H1 (cell line): ENCODE measurements around the gene TC2N. TPM values are rescaled to one million over a fixed set of nuclear protein-coding genes. Genes with fewer than 3 reads are reported as not detected.

Source experiments
- CTCF ChIA-PET: fragments of 300-600 bp; sonication (Branson Sonifier 250); formaldehyde crosslinking; loops from one replicate; lab custom pipeline; 2021; ENCODE audit not compliant: partially characterized antibody; lab: Charles Lee
- POLR2A ChIA-PET: fragments of 300-600 bp; sonication (Branson Sonifier 250); formaldehyde crosslinking; loops from one replicate; lab custom pipeline; 2021; ENCODE audit warnings: inconsistent platforms; ENCODE audit not compliant: partially characterized antibody; lab: Charles Lee
- DNase-seq, 2 experiments: peaks; one replicate each; pipeline versions ENCODE4 v3.0.0 to v3.0.0-alpha.2; 2010 to 2022; ENCODE audit warnings: low spot score in 2 of 2, low read depth in 1 of 2, mixed read lengths in 1 of 2
- FAIRE-seq: peaks from 2 replicates; lab custom pipeline; 2011; peaks lifted over from hg19 to GRCh38; lab: Jason Lieb, UNC
- H2AFZ ChIP-seq: 2 replicates; pipeline ENCODE4 v1.8.1; 2012; ENCODE audit warnings: low read length, inconsistent platforms
- H2AK5ac ChIP-seq: 2 replicates; pipeline ENCODE4 v1.6.1; 2013; ENCODE audit warnings: low read depth, low read length
- H2BK120ac ChIP-seq: replicated peaks from 2 replicates; pipeline ENCODE3; 2013; ENCODE audit warnings: low read depth, low read length, inconsistent platforms
- H2BK12ac ChIP-seq: 2 replicates; pipeline ENCODE4 v1.6.1; 2013; ENCODE audit warnings: low read depth, low read length
- H2BK15ac ChIP-seq: 2 replicates; pipeline ENCODE4 v1.6.1; 2013; ENCODE audit warnings: low read length
- H2BK20ac ChIP-seq: 2 replicates; pipeline ENCODE4 v1.6.1; 2013; ENCODE audit warnings: low read length
- H2BK5ac ChIP-seq: 2 replicates; pipeline ENCODE4 v1.6.1; 2013; ENCODE audit warnings: low read depth, low read length
- H3K14ac ChIP-seq: 2 replicates; pipeline ENCODE4 v1.6.1; 2013; ENCODE audit warnings: inconsistent platforms; ENCODE audit not compliant: insufficient read length
- H3K18ac ChIP-seq: 2 replicates; pipeline ENCODE4 v1.6.1; 2013; ENCODE audit warnings: low read length; ENCODE audit errors: extremely low read depth
- H3K23ac ChIP-seq: 2 replicates; pipeline ENCODE4 v1.6.1; 2013; ENCODE audit warnings: inconsistent platforms; ENCODE audit not compliant: insufficient read length
- H3K23me2 ChIP-seq: 2 replicates; pipeline ENCODE4 v1.6.1; 2013; ENCODE audit warnings: low read depth, low read length
- H3K27ac ChIP-seq: 2 replicates; pipeline ENCODE4 v1.6.1; 2011; ENCODE audit warnings: low read depth, low read length, inconsistent platforms
- H3K27me3 ChIP-seq, 4 experiments: replicated peaks in 1 of 4; 1 replicate in 1 of 4; 2 replicates in 3 of 4; pipeline versions ENCODE4 v1.6.1 to v1.8.1; 2011 to 2013; ENCODE audit warnings: low read length in 3 of 4, mild to moderate bottlenecking in 3 of 4, inconsistent platforms in 2 of 4, mixed read lengths in 2 of 4, moderate library complexity in 1 of 4; ENCODE audit not compliant: control insufficient read depth in 3 of 4, insufficient read depth in 3 of 4; ENCODE audit errors: extremely low read depth in 1 of 4
- H3K36me3 ChIP-seq, 4 experiments: 2 replicates each; pipeline versions ENCODE4 v1.6.1 to v1.8.1; 2011 to 2013; ENCODE audit warnings: mild to moderate bottlenecking in 4 of 4, low read length in 3 of 4, moderate library complexity in 2 of 4, control low read depth in 1 of 4, inconsistent platforms in 1 of 4; ENCODE audit not compliant: insufficient read depth in 4 of 4, control insufficient read depth in 2 of 4
- H3K4ac ChIP-seq: replicated peaks from 2 replicates; pipeline ENCODE3; 2013; ENCODE audit warnings: low read length, low read depth, mixed read lengths, inconsistent platforms; ENCODE audit not compliant: insufficient read length
- H3K4me1 ChIP-seq, 4 experiments: replicated peaks in 1 of 4; 1 replicate in 1 of 4; 2 replicates in 3 of 4; pipeline versions ENCODE4 v1.6.1 to v1.8.1; 2011 to 2013; ENCODE audit warnings: low read length in 3 of 4, inconsistent platforms in 2 of 4, mixed read lengths in 1 of 4; ENCODE audit not compliant: insufficient read depth in 4 of 4, control insufficient read depth in 3 of 4
- H3K4me2 ChIP-seq, 2 experiments: 2 replicates each; pipeline versions ENCODE4 v1.6.1 to v1.8.1; 2011 to 2013; ENCODE audit warnings: low read depth in 2 of 2, low read length in 2 of 2, control low read depth in 1 of 2, inconsistent platforms in 1 of 2, mild to moderate bottlenecking in 1 of 2; ENCODE audit not compliant: insufficient read depth in 1 of 2
- H3K4me3 ChIP-seq, 4 experiments: fragments of 200-600, 300-600 bp in 1 of 4; sonication (generic), shearing (Covaris generic), sonication (Bioruptor Twin) in 1 of 4; 2 replicates each; pipeline versions ENCODE4 v1.5.1 to v1.8.1; 2011 to 2016; ENCODE audit warnings: low read length in 4 of 4, low read depth in 3 of 4, control low read depth in 2 of 4, inconsistent platforms in 2 of 4, mild to moderate bottlenecking in 2 of 4, mixed read lengths in 1 of 4, moderate library complexity in 1 of 4; ENCODE audit not compliant: insufficient read depth in 2 of 4; ENCODE audit errors: extremely low read depth in 1 of 4
- H3K56ac ChIP-seq: replicated peaks from 2 replicates; pipeline ENCODE3; 2013; ENCODE audit warnings: low read depth, mild to moderate bottlenecking, mixed read lengths, low read length, inconsistent platforms; ENCODE audit not compliant: insufficient read length
- H3K79me1 ChIP-seq: 2 replicates; pipeline ENCODE4 v1.6.1; 2013; ENCODE audit warnings: low read depth, low read length, control low read depth
- H3K79me2 ChIP-seq, 2 experiments: 2 replicates each; pipeline versions ENCODE4 v1.6.1 to v1.8.1; 2012 to 2013; ENCODE audit warnings: low read length in 2 of 2, mild to moderate bottlenecking in 2 of 2, inconsistent platforms in 1 of 2; ENCODE audit not compliant: insufficient read depth in 2 of 2, control insufficient read depth in 1 of 2
- H3K9ac ChIP-seq, 4 experiments: replicated peaks in 1 of 4; 1 replicate in 1 of 4; 2 replicates in 3 of 4; pipeline versions ENCODE4 v1.6.1 to v1.8.1; 2011 to 2013; ENCODE audit warnings: low read depth in 3 of 4, low read length in 3 of 4, control low read depth in 2 of 4, mild to moderate bottlenecking in 2 of 4, moderate library complexity in 2 of 4, inconsistent platforms in 1 of 4; ENCODE audit errors: extremely low read depth in 1 of 4
- H3K9me3 ChIP-seq, 2 experiments: 2 replicates each; pipeline versions ENCODE4 v1.6.1 to v1.8.1; 2012 to 2013; ENCODE audit warnings: mild to moderate bottlenecking in 2 of 2, moderate library complexity in 2 of 2, control low read depth in 1 of 2, inconsistent platforms in 1 of 2, low read depth in 1 of 2, low read length in 1 of 2, mixed read lengths in 1 of 2; ENCODE audit not compliant: insufficient read depth in 2 of 2
- H4K20me1 ChIP-seq, 2 experiments: replicated peaks in 1 of 2; 2 replicates each; pipeline versions ENCODE3 to v1.8.1; 2011 to 2013; ENCODE audit warnings: inconsistent platforms in 2 of 2, low read length in 2 of 2, mild to moderate bottlenecking in 1 of 2; ENCODE audit not compliant: insufficient read depth in 2 of 2, control insufficient read depth in 1 of 2
- H4K5ac ChIP-seq: 2 replicates; pipeline ENCODE4 v1.6.1; 2013; ENCODE audit warnings: low read length, low read depth, mixed read lengths, inconsistent platforms; ENCODE audit not compliant: insufficient read length
- H4K8ac ChIP-seq: 2 replicates; pipeline ENCODE4 v1.8.0; 2013; ENCODE audit warnings: mild to moderate bottlenecking, moderate library complexity, low read length, inconsistent platforms; ENCODE audit not compliant: insufficient read depth; ENCODE audit errors: extremely low read depth
- H4K91ac ChIP-seq: replicated peaks from 2 replicates; pipeline ENCODE3; 2013; ENCODE audit warnings: low read length, mixed read lengths, inconsistent platforms; ENCODE audit not compliant: insufficient read length
- BACH1 ChIP-seq: IDR thresholded peaks from 2 replicates; pipeline ENCODE4 v1.6.1; 2012; ENCODE audit warnings: low read length, improper control_type of control experiment
- CEBPB ChIP-seq: IDR thresholded peaks from 2 replicates; pipeline ENCODE4 v1.6.1; 2012; ENCODE audit warnings: low read depth, low read length
- CHD1 ChIP-seq: IDR thresholded peaks from 2 replicates; pipeline ENCODE4 v1.6.1; 2012; ENCODE audit warnings: low read depth, low read length, improper control_type of control experiment
- CTBP2 ChIP-seq: IDR thresholded peaks from 2 replicates; pipeline ENCODE4 v1.7.0; 2011; ENCODE audit warnings: borderline replicate concordance, mild to moderate bottlenecking, moderate library complexity, mixed read lengths, low read length; ENCODE audit not compliant: insufficient read depth, insufficient read length
- GABPA ChIP-seq: IDR thresholded peaks from 2 replicates; pipeline ENCODE4 v1.6.1; 2011; ENCODE audit warnings: mild to moderate bottlenecking, low read length, moderate library complexity, borderline replicate concordance; ENCODE audit not compliant: insufficient read depth
- KDM4A ChIP-seq: IDR thresholded peaks from one replicate; pipeline ENCODE4 v1.7.1; 2012; ENCODE audit warnings: low read depth, mild to moderate bottlenecking, moderate library complexity, low read length, inconsistent platforms; ENCODE audit not compliant: severe bottlenecking
- PHF8 ChIP-seq: fragments of 200-600 bp; sonication (generic); conservative IDR thresholded peaks from 2 replicates; pipeline ENCODE4 v1.7.1; 2012; ENCODE audit warnings: low read depth, mild to moderate bottlenecking, inconsistent platforms, low read length, moderate library complexity
- TAF1 ChIP-seq: IDR thresholded peaks from 2 replicates; pipeline ENCODE4 v1.6.1; 2011; ENCODE audit warnings: mild to moderate bottlenecking, low read depth, low read length
- TBP ChIP-seq: IDR thresholded peaks from 2 replicates; pipeline ENCODE4 v1.6.1; 2011; ENCODE audit warnings: low read depth, low read length, improper control_type of control experiment
- YY1 ChIP-seq: IDR thresholded peaks from 2 replicates; pipeline ENCODE4 v1.6.1; 2011; ENCODE audit warnings: low read depth, mild to moderate bottlenecking, low read length
- WGBS, 2 experiments: shearing (Covaris generic) in 1 of 2; methylation state at CpG; one replicate each; pipeline versions ENCODE4 v1.1.6 to v1.1.7; 2013 to 2015; ENCODE audit warnings: low lambda C conversion rate in 2 of 2, mixed read lengths in 2 of 2, inconsistent platforms in 1 of 2, low coverage in 1 of 2, missing lambda C conversion rate in 1 of 2; ENCODE audit not compliant: insufficient replicate concordance in 2 of 2, insufficient coverage in 1 of 2, insufficient read length in 1 of 2; ENCODE audit errors: extremely low coverage in 1 of 2, missing lambda C conversion rate in 1 of 2; 5-methylcytosine and 5-hydroxymethylcytosine counted together
- polyA plus RNA-seq, 7 experiments: library from polyadenylated mRNA; depleted of rRNA in 3 of 7; stranded (reverse) in 5 of 7; unstranded in 2 of 7; fragments of >200 nt in 5 of 7; fragments of 200-250 nt in 2 of 7; gene quantifications; 1 replicate in 5 of 7; 2 replicates in 1 of 7; 4 replicates in 1 of 7; pipeline versions ENCODE4 v1.2.1 to v1.2.3, GENCODE V29; 2011 to 2013; ENCODE audit warnings: missing spikeins in 2 of 7, mixed read lengths in 2 of 7
- total RNA-seq: library from RNA; stranded (reverse); fragmentation: NEBNext Ultra II Directional; extraction: Animal tissue kit (Norgen Biotek cat#: 25700); gene quantifications from 2 replicates; pipeline ENCODE4 v1.2.1, GENCODE V29; 2021
- TF ChIP-seq, protein P1 (sequence below), 3 experiments: IDR thresholded peaks; 1 replicate in 2 of 3; 2 replicates in 1 of 3; pipeline versions ENCODE4 v1.5.1 to v1.6.1; 2011; ENCODE audit warnings: low read length in 3 of 3, mild to moderate bottlenecking in 3 of 3, inconsistent platforms in 2 of 3, low read depth in 1 of 3, moderate library complexity in 1 of 3; ENCODE audit not compliant: insufficient read depth in 1 of 3; ENCODE audit errors: control extremely low read depth in 1 of 3

TC2N gene
- total and polyA plus RNA-seq, 2 of the 8 experiments (the other 6 are each of a cell fraction or from before 2014, with no cell fraction given): 9.7 to 36.2 TPM

DNA sequence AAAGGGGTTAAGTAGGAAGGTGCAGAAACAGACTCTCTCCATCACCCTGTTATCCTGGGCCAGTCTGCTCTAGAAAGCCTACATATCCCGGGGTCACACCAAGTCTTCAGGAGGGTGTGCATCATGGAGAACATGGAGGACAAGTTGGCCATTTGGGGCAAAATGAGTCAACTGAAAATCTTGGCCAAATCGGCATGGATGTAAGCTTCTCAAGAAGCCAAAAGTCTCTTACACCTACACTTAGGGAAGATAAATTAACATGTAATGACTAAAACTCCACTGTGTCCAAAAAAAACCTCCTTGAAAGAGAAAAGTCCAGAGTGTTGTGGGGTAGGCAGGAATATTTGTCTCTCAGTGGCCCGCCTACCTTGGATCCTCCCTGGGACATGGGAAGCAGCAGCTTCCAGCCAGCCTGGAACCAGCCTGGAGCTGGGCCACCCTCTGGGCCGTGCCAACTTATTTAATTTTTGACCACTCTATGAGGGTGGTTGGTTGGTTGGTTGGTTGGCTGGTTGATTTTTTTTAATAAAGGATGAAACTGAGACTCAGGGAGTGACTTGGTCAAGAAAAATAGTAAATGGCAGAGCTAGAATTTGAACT lies 17.9 kb upstream of the TC2N start:
- no peak overlapping the region for H4K5ac ChIP-seq
- no peaks in the 10 kb centered on the region; a peak in 1 of 7 replicates for H3K4me1 ChIP-seq
- H2BK15ac ChIP-seq: no peak overlapping the region
- H3K56ac ChIP-seq: no peak overlapping the region
- H2AK5ac ChIP-seq: no peak overlapping the region
- ChIA-PET POLR2A (interaction anchor here (1.0 kb wide), 1 partner anchor 12 kb away, joined by 3 read pairs; no protein-coding TSS in a partner anchor), CTCF (interaction anchor here (0.8 to 2.1 kb wide), 8 partner anchors 8 to 235 kb away, joined by 3 to 10 read pairs (median 4); no protein-coding TSS in a partner anchor)
- no peak overlapping the region for H2BK12ac ChIP-seq
- H4K20me1 ChIP-seq: no peaks in the 10 kb centered on the region
- H3K9me3 ChIP-seq: no peaks in the 10 kb centered on the region
- no peak overlapping the region for H3K23ac ChIP-seq
- H3K9ac ChIP-seq: no peak overlapping the region
- H3K14ac ChIP-seq: no peak overlapping the region
- H2BK20ac ChIP-seq: no peak overlapping the region
- no peak overlapping the region for H3K4ac ChIP-seq
- H4K8ac ChIP-seq: no peak overlapping the region
- FAIRE-seq (no peak), DNase-seq (no peak)
- no peak overlapping the region for H2BK120ac ChIP-seq
- no peaks in the 10 kb centered on the region for H3K27me3 ChIP-seq
- peak overlapping the region; percentile 23; the same call in 1 of the 2 replicates for H2AFZ ChIP-seq
- H2BK5ac ChIP-seq: no peak overlapping the region
- 91% methylated on average over 4 of the region's 4 CpGs; no CpG with 5 or more reads in 1 of the 2 experiments for WGBS, 2 experiments
- H3K4me2 ChIP-seq: no peak overlapping the region
- H3K18ac ChIP-seq: no peak overlapping the region
- no peaks in the 10 kb centered on the region for H3K23me2 ChIP-seq
- H3K79me1 ChIP-seq: no peaks in the 10 kb centered on the region
- H4K91ac ChIP-seq: no peak overlapping the region
- H3K79me2 ChIP-seq: no peaks in the 10 kb centered on the region
- H3K36me3 ChIP-seq: no peaks in the 10 kb centered on the region
- no peak overlapping the region for H3K4me3 ChIP-seq
- H3K27ac ChIP-seq: no peak overlapping the region
- TF ChIP-seq CHD1 (no peak), GABPA (no peak), TBP (no peak), CEBPB (no peak), BACH1 (no peak), TAF1 (no peak), PHF8 (no peak), YY1 (no peak), CTBP2 (no peak), KDM4A (no peak)
- TF ChIP-seq, protein P1, sequence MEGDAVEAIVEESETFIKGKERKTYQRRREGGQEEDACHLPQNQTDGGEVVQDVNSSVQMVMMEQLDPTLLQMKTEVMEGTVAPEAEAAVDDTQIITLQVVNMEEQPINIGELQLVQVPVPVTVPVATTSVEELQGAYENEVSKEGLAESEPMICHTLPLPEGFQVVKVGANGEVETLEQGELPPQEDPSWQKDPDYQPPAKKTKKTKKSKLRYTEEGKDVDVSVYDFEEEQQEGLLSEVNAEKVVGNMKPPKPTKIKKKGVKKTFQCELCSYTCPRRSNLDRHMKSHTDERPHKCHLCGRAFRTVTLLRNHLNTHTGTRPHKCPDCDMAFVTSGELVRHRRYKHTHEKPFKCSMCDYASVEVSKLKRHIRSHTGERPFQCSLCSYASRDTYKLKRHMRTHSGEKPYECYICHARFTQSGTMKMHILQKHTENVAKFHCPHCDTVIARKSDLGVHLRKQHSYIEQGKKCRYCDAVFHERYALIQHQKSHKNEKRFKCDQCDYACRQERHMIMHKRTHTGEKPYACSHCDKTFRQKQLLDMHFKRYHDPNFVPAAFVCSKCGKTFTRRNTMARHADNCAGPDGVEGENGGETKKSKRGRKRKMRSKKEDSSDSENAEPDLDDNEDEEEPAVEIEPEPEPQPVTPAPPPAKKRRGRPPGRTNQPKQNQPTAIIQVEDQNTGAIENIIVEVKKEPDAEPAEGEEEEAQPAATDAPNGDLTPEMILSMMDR (IDR thresholded peaks at IDR 0.05; ENCODE audit: control extremely low read depth in 1 of 3, insufficient read depth in 1 of 3, low read depth in 1 of 3, low read length in 3 of 3): no peak
